Lung (tissue), 12 donors: ENCODE results near the gene DENND1A. TPM values are rescaled to one million over a fixed set of nuclear protein-coding genes. Genes with fewer than 3 reads are reported as not detected.

Experiments
- ATAC-seq: fragments of 200-7000 bp; cut with Tn5 transposase; one replicate; pipeline ENCODE4 v1.9.1; 2020; ENCODE audit warnings: moderate number of reproducible peaks; ENCODE audit not compliant: insufficient read depth, low FRiP score
- DNase-seq, 3 donors: peaks; one replicate each; pipeline ENCODE4 v3.0.0-alpha.2; 2013 to 2017
- H3K27ac ChIP-seq, 2 donors: one replicate each; pipeline ENCODE4 v1.5.1; 2013; ENCODE audit warnings: mild to moderate bottlenecking in 2 of 2, moderate library complexity in 2 of 2, control low read depth in 1 of 2, inconsistent platforms in 1 of 2, low read depth in 1 of 2, low read length in 1 of 2
- H3K27me3 ChIP-seq, 3 donors: one replicate each; pipeline ENCODE4 v1.5.1; 2013; ENCODE audit warnings: low read length in 2 of 3; ENCODE audit not compliant: control insufficient read depth in 3 of 3, insufficient read depth in 3 of 3
- H3K36me3 ChIP-seq, 4 donors: one replicate each; pipeline ENCODE4 v1.5.1; 2013; ENCODE audit warnings: low read length in 4 of 4, mild to moderate bottlenecking in 1 of 4, moderate library complexity in 1 of 4; ENCODE audit not compliant: control insufficient read depth in 4 of 4, insufficient read depth in 4 of 4
- H3K4me1 ChIP-seq, 5 donors: one replicate each; pipeline ENCODE4 v1.5.1; 2013; ENCODE audit warnings: low read length in 5 of 5, mild to moderate bottlenecking in 2 of 5, moderate library complexity in 1 of 5; ENCODE audit not compliant: control insufficient read depth in 5 of 5, insufficient read depth in 5 of 5
- H3K4me3 ChIP-seq: one replicate; pipeline ENCODE4 v1.5.1; 2013; ENCODE audit warnings: mild to moderate bottlenecking, control low read depth, moderate library complexity
- H3K9ac ChIP-seq, 2 donors: one replicate each; pipeline ENCODE4 v1.5.1; 2013; ENCODE audit warnings: low read length in 2 of 2, control low read depth in 1 of 2; ENCODE audit not compliant: insufficient read depth in 1 of 2
- H3K9me3 ChIP-seq, 4 donors: one replicate each; pipeline ENCODE4 v1.5.1; 2013; ENCODE audit warnings: low read length in 3 of 4, mild to moderate bottlenecking in 1 of 4, moderate library complexity in 1 of 4; ENCODE audit not compliant: control insufficient read depth in 4 of 4, insufficient read depth in 3 of 4
- CTCF ChIP-seq: IDR thresholded peaks from 2 replicates; pipeline ENCODE4 v1.5.1; 2012; ENCODE audit warnings: mild to moderate bottlenecking; ENCODE audit errors: control extremely low read depth, extremely low read depth
- WGBS, 2 donors: extraction: QIAGEN DNeasy Blood & Tissue Kit; methylation state at CpG; one replicate each; pipeline ENCODE4 v1.1.7; 2013; 5-methylcytosine and 5-hydroxymethylcytosine counted together
- polyA plus RNA-seq, 2 donors: library from polyadenylated mRNA; stranded (reverse); fragments of 200-250 nt; gene quantifications; one replicate each; pipeline ENCODE4 v1.2.1, GENCODE V29; 2013
- total RNA-seq, 2 donors: library from RNA; depleted of rRNA in 1 of 2; stranded (reverse); fragments of >200 nt in 1 of 2; gene quantifications; one replicate each; pipeline ENCODE4 v1.2.1, GENCODE V29; 2014 to 2021
- donor health status: control.
- donor health status: control.
- donor health status: Bipolar disorder and iron deficiency.
- donor health status: healthy.
- donor health status: DM: yes; HTN: yes; CAD: no.

DENND1A gene
- total and polyA plus RNA-seq, 4 donors: 5.7 to 29.8 (median 14.5) TPM

- no peak for TF ChIP-seq CTCF
- ATAC-seq (no peak), DNase-seq (peak in 1 of 3 donors; percentile 17)
- 92 to 93% methylated on average over 7 of the region's 7 CpGs for WGBS, 2 donors
- no peak overlapping the region for H3K27ac ChIP-seq
- H3K27me3 ChIP-seq: peaks cover 0 to 5% (median 0%) of the 10 kb centered on the region in 3 donors
- peaks cover 0 to 3% (median 0%) of the 10 kb centered on the region in 4 donors for H3K36me3 ChIP-seq
- no peak overlapping the region for H3K9ac ChIP-seq
- no peak overlapping the region for H3K4me3 ChIP-seq
- no peaks in the 10 kb centered on the region for H3K9me3 ChIP-seq
- H3K4me1 ChIP-seq: peaks cover 0 to 7% (median 0%) of the 10 kb centered on the region in 5 donors
These were observed 277.5 kb downstream of the DENND1A start for GRCh38 chr9:123652416-123652815.

- peak in 2 of 3 donors; percentile 60 to 79 for DNase-seq
- ATAC-seq: no peak
- TF ChIP-seq CTCF: no peak
These were observed 278.1 kb downstream of the DENND1A start for GRCh38 chr9:123651871-123652270.

GRCh38 chr9:123651273-123651672 is 278.7 kb downstream of the DENND1A start:
- Histone ChIP-seq H3K9ac (no peak overlapping the region), H3K4me3 (no peak overlapping the region), H3K4me1 (peaks cover 0 to 7% (median 0%) of the 10 kb centered on the region in 5 donors), H3K27me3 (peaks cover 0 to 5% (median 0%) of the 10 kb centered on the region in 3 donors), H3K27ac (no peak overlapping the region), H3K9me3 (peaks cover 0 to 4% (median 0%) of the 10 kb centered on the region in 4 donors), H3K36me3 (peaks cover 0 to 10% (median 1%) of the 10 kb centered on the region in 4 donors)
- 89 to 95% methylated on average over 8 of the region's 8 CpGs for WGBS, 2 donors
- ATAC-seq (no peak), DNase-seq (no peak)
- no peak for TF ChIP-seq CTCF

More at GRCh38 chr9:123651871-123652270, 278.1 kb downstream of the DENND1A start:
- WGBS, 2 donors: 91 to 95% methylated on average over 5 of the region's 5 CpGs
- H3K4me3 ChIP-seq: no peak overlapping the region
- no peak overlapping the region for H3K9ac ChIP-seq
- peaks cover 0 to 5% (median 1%) of the 10 kb centered on the region in 4 donors for H3K36me3 ChIP-seq
- peaks cover 0 to 7% (median 0%) of the 10 kb centered on the region in 5 donors for H3K4me1 ChIP-seq
- H3K27ac ChIP-seq: no peak overlapping the region
- H3K27me3 ChIP-seq: peaks cover 0 to 5% (median 0%) of the 10 kb centered on the region in 3 donors
- H3K9me3 ChIP-seq: no peaks in the 10 kb centered on the region

- H3K36me3 ChIP-seq: peaks cover 0 to 12% (median 1%) of the 10 kb centered on the region in 4 donors
- TF ChIP-seq CTCF: no peak
- 88 to 95% methylated on average over 3 of the region's 3 CpGs for WGBS, 2 donors
These were observed 280.0 kb downstream of the DENND1A start for GRCh38 chr9:123649909-123650308.

More at GRCh38 chr9:123649909-123650308, 280.0 kb downstream of the DENND1A start:
- H3K9me3 ChIP-seq: peaks cover 0 to 4% (median 0%) of the 10 kb centered on the region in 4 donors
- no peak overlapping the region for H3K9ac ChIP-seq
- H3K4me1 ChIP-seq: peaks cover 0 to 7% (median 0%) of the 10 kb centered on the region in 5 donors
- no peak overlapping the region for H3K27ac ChIP-seq
- H3K27me3 ChIP-seq: no peaks in the 10 kb centered on the region
- no peak for DNase-seq
- H3K4me3 ChIP-seq: no peak overlapping the region
- ATAC-seq: no peak
